Spinal cord (tissue), 10 donors: Measurements from ENCODE around the gene LCE1A. TPM values are rescaled to one million over a fixed set of nuclear protein-coding genes. Genes with fewer than 3 reads are reported as not detected.

Experiments
- DNase-seq, 6 donors: peaks; one replicate each; pipeline versions ENCODE4 v3.0.0 to v3.0.0-alpha.2; 2013 to 2015; ENCODE audit warnings: low spot score in 6 of 6, low read depth in 4 of 6
- H3K27ac ChIP-seq: one replicate; pipeline ENCODE4 v1.5.1; 2013; ENCODE audit warnings: low read depth, low read length, control low read depth
- H3K27me3 ChIP-seq: one replicate; pipeline ENCODE4 v1.6.1; 2013; ENCODE audit warnings: low read length; ENCODE audit not compliant: control insufficient read depth, insufficient read depth
- H3K36me3 ChIP-seq: one replicate; pipeline ENCODE4 v1.6.1; 2013; ENCODE audit warnings: low read length; ENCODE audit not compliant: control insufficient read depth, insufficient read depth
- H3K4me1 ChIP-seq: one replicate; pipeline ENCODE4 v1.6.1; 2013; ENCODE audit warnings: low read length; ENCODE audit not compliant: control insufficient read depth, insufficient read depth
- H3K4me3 ChIP-seq: one replicate; pipeline ENCODE4 v1.5.1; 2013; ENCODE audit warnings: low read depth, low read length, control low read depth
- H3K9me3 ChIP-seq: one replicate; pipeline ENCODE4 v1.6.1; 2013; ENCODE audit warnings: low read length; ENCODE audit not compliant: control insufficient read depth, insufficient read depth
- WGBS: methylation state at CpG from one replicate; pipeline ENCODE4 v1.1.5; 2013; ENCODE audit warnings: missing lambda C conversion rate; ENCODE audit not compliant: insufficient coverage; 5-methylcytosine and 5-hydroxymethylcytosine counted together
- long read RNA-seq, 4 donors: transcript quantifications; one replicate each; lab custom pipeline, GENCODE V29; 2026
- polyA plus RNA-seq, 2 donors: library from polyadenylated mRNA; unstranded; fragments of 120-200 nt; gene quantifications; one replicate each; pipeline ENCODE4 v1.2.1, GENCODE V29; 2013; ENCODE audit not compliant: insufficient read length in 2 of 2
- total RNA-seq, 2 donors: library from RNA; depleted of rRNA in 1 of 2; stranded (reverse); fragments of 120-200 nt in 1 of 2; fragments of >200 nt in 1 of 2; gene quantifications; one replicate each; pipeline versions ENCODE4 v1.2.3 to v1.2.4, GENCODE V29; 2013 to 2014
- donor health status: healthy.

LCE1A gene, protein sequence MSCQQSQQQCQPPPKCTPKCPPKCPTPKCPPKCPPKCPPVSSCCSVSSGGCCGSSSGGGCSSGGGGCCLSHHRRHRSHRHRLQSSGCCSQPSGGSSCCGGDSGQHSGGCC
- total RNA-seq (not detected), polyA plus RNA-seq (not detected)
- long read RNA-seq, donor 1, result 0 reads
- long read RNA-seq, donor 2, result 0 reads
- long read RNA-seq, donor 3, result 0 reads
- long read RNA-seq, donor 4, result 0 reads

DNA sequence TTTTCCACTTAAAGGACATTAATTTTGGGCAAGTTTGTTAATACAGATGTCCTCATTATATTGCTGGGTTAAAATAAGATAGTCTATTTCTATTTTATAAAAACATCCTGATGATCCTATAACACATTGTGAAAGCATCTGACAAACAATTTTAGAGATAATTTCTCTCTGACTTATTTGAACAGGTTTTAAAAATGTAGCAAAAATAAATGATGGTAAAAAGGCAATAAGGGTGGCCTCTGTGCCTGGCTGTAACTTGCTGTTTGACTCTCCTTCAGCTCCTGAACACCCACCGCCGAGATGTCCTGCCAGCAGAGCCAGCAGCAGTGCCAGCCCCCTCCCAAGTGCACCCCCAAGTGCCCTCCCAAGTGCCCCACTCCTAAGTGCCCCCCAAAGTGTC is at the start of gene LCE1A:
LCE1A (plus strand) TSS at position 301 of the 400 bp plus-strand sequence; CDS start at position 301, 0 bp downstream.
- H3K27ac ChIP-seq, result no peak within 1 kb of the TSS
- 82% methylated on average over 2 of the region's 2 CpGs for WGBS
- DNase-seq, result no peak
- no peaks in the 10 kb centered on the region for H3K9me3 ChIP-seq
- H3K36me3 ChIP-seq, result no peaks in the 10 kb centered on the region
- no peak within 1 kb of the TSS for H3K4me3 ChIP-seq
- no peaks in the 10 kb centered on the region for H3K4me1 ChIP-seq
- H3K27me3 ChIP-seq, result no peaks in the 10 kb centered on the region

DNA sequence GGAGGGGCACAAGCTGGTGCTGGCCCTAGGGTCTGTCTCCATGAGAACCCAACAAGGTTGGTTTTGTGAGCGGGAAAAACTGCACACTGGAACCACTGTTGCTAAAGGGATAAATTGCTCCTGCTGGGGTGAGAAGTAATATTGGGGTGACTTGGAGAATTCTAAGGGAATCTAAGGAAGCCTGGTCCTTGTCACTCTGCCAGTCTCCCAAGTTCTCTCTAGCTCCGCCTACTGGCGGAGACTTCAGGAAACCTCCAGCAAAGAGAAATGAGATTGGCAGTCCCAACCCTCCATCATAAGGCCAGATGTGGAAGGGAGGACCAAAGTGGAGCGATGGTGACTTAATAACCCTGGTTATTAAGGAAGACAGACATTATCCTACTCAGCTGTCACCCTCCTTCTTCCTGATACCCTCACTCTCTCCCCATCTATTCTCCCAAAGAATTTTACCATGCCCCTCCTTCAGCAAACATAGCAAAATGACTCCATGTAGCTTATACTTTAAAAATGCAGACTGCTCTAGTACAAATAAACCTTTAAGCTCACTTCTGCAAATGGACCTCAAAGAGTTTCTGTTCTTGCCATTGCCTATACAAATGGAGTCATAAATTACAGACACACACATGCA is 49.6 kb upstream of the LCE1A start:
- Histone ChIP-seq H3K4me3 (no peak overlapping the region), H3K27ac (no peak overlapping the region), H3K4me1 (no peaks in the 10 kb centered on the region), H3K9me3 (no peaks in the 10 kb centered on the region), H3K27me3 (no peaks in the 10 kb centered on the region), H3K36me3 (no peaks in the 10 kb centered on the region)
- no peak for DNase-seq
- 90% methylated on average over 1 of the region's 4 CpGs for WGBS

DNA sequence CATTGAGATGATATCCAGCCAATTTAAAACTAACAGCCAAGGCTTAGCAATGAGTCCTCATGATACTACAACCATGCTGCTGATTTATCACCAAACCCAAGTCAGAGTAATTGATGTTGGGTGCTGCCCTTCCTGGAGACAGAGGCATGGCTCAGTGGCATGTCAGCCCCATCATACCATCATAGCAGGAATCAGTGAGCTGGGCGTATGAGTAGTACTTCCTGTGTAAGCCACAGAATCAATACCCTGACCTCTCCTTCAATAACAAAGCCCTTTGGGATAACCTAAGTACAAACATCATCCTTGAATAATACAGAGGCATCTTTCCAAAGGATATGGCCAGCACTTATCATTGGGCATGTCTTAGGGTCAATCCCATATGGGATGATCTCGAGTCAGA is 44.2 kb upstream of the LCE1A start:
- no peak for DNase-seq
- WGBS, result 86% methylated on average over 1 of the region's 2 CpGs
- no peaks in the 10 kb centered on the region for H3K27me3 ChIP-seq

DNA sequence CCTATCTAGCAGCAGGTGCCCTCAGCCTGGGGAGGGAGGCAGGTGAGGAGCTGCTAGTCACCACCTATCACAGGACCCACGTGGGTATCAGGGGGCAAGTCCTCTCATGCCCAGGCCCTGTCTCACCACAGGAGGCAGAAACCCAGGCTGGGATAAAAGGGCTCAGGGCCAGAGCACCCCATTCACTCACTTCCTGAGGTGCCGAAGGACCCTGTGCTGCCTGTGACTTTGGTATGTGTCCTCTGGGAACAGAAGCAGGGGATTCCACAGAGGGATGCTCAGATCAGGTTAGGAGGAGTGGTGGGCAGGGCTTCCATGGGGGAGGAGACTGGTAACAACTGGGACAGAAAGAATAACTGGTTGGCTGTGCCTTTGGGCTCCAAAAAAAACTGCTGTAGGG is 41.2 kb upstream of the LCE1A start, which contains the start of gene LCE1E:
LCE1E (plus strand) TSS at position 181 of the 400 bp plus-strand sequence. CDS start 1,043 bp downstream, outside the sequence.
- H3K9me3 ChIP-seq, result no peaks in the 10 kb centered on the region
- H3K36me3 ChIP-seq, result no peaks in the 10 kb centered on the region
- H3K27me3 ChIP-seq, result no peaks in the 10 kb centered on the region
- H3K4me3 ChIP-seq, result no peak within 1 kb of the TSS
- no peak within 1 kb of the TSS for H3K27ac ChIP-seq
- H3K4me1 ChIP-seq, result peaks cover 4% of the 10 kb centered on the region
- DNase-seq, result no peak
- 32% methylated on average over 2 of the region's 2 CpGs for WGBS

More for the DNA sequence above, 44.2 kb upstream of the LCE1A start:
- H3K9me3 ChIP-seq, result no peaks in the 10 kb centered on the region
- no peak overlapping the region for H3K4me3 ChIP-seq
- no peak overlapping the region for H3K27ac ChIP-seq
- no peaks in the 10 kb centered on the region for H3K36me3 ChIP-seq
- peaks cover 4% of the 10 kb centered on the region for H3K4me1 ChIP-seq

DNA sequence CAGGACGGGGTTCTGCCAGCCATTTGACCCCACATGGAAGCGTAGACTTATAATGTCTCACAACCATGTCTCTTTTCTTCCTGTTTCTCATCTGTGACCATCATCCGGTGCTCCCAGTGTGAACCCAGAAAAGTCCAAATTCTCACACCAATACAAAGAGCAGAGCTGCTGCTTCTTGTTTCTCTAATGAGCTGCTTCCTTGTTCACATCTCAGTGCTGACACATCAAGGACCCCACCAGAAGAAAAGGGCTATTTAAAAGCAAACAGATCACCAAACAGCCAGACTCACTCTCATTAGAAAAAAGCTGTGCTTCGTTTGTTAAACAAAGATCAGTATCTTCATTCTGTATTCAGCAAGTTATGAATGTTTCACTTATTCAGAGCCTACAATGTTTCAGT is 31.6 kb upstream of the LCE1A start:
- Histone ChIP-seq H3K4me1 (peaks cover 10% of the 10 kb centered on the region), H3K27ac (no peak overlapping the region), H3K4me3 (no peak overlapping the region), H3K36me3 (no peaks in the 10 kb centered on the region), H3K9me3 (no peaks in the 10 kb centered on the region), H3K27me3 (no peaks in the 10 kb centered on the region)
- peak in 4 of 6 donors; percentile 7 to 80 (median 25) for DNase-seq
- 14% methylated on average over 4 of the region's 4 CpGs for WGBS

DNA sequence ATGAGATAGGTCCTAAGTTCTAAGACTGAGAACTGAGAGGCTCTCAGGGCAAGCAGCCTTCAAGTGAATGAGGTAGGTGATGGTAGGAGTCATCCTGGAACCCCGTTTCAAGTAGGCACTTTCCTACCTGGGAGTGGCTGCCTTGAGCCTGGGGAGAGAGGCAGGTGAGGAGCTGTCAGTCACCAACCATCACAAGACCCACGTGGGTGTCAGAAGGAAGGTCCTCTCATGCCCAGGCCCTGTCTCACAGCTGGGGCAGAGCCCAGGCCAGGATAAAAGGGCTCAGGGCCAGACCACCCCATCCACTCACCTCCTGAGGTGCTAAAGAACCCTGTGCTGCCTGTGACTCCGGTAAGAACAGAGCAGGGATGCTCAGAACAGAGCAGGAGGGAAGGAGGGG is 30.9 kb upstream of the LCE1A start, which contains the start of gene LCE1D:
LCE1D (plus strand) TSS at position 301 of the 400 bp plus-strand sequence. CDS start 1,074 bp downstream, outside the sequence.
- H3K27me3 ChIP-seq, result no peaks in the 10 kb centered on the region
- no peak for DNase-seq
- H3K27ac ChIP-seq, result no peak within 1 kb of the TSS
- H3K4me1 ChIP-seq, result peaks cover 10% of the 10 kb centered on the region
- no peaks in the 10 kb centered on the region for H3K36me3 ChIP-seq
- H3K9me3 ChIP-seq, result no peaks in the 10 kb centered on the region
- H3K4me3 ChIP-seq, result no peak within 1 kb of the TSS
- 60% methylated on average over 1 of the region's 3 CpGs for WGBS

DNA sequence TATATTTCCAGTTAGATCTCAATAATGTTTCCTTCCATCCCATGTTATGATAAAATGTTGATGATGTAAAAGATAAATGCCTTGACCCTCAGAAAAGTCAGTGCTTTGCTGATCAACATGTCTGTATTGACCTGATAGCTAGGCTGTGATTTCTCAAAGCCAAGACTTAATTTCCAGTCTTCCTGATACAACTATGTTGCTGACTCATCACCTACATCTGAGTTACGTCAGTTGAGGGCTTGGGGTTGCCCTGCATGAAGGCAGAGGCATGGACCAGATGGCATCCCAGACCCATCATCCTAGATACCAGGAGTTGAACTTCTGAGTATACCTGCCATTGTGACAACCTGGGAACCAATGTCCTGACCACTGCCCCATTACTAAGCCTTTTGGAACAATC is 25.9 kb upstream of the LCE1A start:
- Histone ChIP-seq H3K27me3 (no peaks in the 10 kb centered on the region), H3K4me3 (no peak overlapping the region), H3K27ac (no peak overlapping the region), H3K4me1 (peaks cover 9% of the 10 kb centered on the region), H3K9me3 (no peaks in the 10 kb centered on the region), H3K36me3 (no peaks in the 10 kb centered on the region)
- 100% methylated on average over 1 of the region's 1 CpG for WGBS
- no peak for DNase-seq

DNA sequence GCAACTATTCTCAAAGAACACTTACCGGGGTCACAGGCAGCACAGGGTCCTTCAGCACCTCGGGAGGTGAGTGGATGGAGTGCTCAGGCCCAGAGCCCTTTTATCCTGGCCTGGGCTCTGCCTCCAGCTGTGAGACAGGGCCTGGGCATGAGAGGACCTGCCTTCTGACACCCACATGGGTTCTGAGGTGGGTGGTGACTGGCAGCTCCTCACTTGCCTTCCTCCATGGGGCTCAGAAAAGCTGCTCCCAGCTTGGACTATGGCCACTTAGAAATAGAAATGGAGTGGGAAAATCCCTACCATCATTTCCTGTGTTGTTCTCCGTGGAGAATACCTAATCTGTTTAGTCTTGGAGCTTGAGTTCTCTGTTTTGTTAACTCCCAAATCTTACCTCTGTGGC is 20.7 kb upstream of the LCE1A start, which contains the start of gene LCE1C:
LCE1C (minus strand) TSS at position 76 of the 400 bp plus-strand sequence. CDS start 1,173 bp downstream, outside the sequence.
- no peak for DNase-seq
- Histone ChIP-seq H3K27me3 (no peaks in the 10 kb centered on the region), H3K4me1 (no peaks in the 10 kb centered on the region), H3K4me3 (no peak within 1 kb of the TSS), H3K36me3 (no peaks in the 10 kb centered on the region), H3K9me3 (no peaks in the 10 kb centered on the region), H3K27ac (no peak within 1 kb of the TSS)
- WGBS, result 90% methylated on average over 2 of the region's 3 CpGs

DNA sequence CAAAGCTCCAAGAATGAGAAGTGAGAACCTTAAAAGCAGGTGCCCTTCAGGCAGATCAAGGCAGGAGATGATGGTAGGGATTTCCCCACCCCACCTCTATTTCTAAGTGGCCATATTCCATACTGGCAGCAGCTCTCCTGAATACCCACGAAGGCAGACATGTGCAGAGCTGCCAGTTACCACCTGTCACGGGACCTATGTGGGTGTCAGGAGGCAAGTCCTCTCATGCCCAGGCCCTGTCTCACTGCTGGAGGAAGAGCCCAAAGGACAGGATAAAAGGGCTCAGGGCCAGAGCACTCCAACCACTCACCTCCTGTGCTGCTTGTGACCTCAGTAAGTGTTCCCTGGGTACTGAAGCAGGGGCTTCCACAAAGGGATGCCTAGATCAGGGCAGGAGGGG is 16.2 kb upstream of the LCE1A start:
- Histone ChIP-seq H3K27me3 (no peaks in the 10 kb centered on the region), H3K9me3 (no peaks in the 10 kb centered on the region)
- WGBS, result 73% methylated on average over 2 of the region's 2 CpGs

DNA sequence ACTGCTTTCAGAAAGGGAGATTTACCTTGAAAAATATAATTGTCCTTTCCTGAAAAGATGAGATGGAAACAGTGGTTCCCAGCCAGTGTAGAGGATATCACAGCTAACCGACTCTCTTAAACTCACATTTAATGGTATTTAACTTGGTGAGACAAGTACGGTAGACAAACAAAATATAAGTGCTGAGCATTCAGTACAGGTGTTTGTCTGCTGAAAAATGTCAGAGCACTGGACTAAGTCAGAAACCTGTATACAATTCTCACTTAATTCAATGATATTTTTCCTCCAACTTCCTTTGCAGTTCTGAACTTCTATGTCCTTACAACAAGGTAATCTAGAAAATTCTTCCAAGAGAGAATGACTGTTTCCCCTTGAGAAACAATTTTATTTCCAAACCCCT is 15.6 kb upstream of the LCE1A start, which contains the start of gene LCE1B:
LCE1B (plus strand) TSS at position 301 of the 400 bp plus-strand sequence. CDS start 476 bp downstream, outside the sequence.
- H3K27me3 ChIP-seq, result no peaks in the 10 kb centered on the region
- no peak within 1 kb of the TSS for H3K27ac ChIP-seq
- no peak for DNase-seq
- no CpG with 5 or more reads among the region's 2 CpGs for WGBS
- H3K4me1 ChIP-seq, result no peaks in the 10 kb centered on the region
- H3K4me3 ChIP-seq, result no peak within 1 kb of the TSS
- H3K36me3 ChIP-seq, result no peaks in the 10 kb centered on the region
- H3K9me3 ChIP-seq, result no peaks in the 10 kb centered on the region

More for the DNA sequence above, 16.2 kb upstream of the LCE1A start:
- Histone ChIP-seq H3K4me3 (no peak overlapping the region), H3K27ac (no peak overlapping the region), H3K4me1 (no peaks in the 10 kb centered on the region), H3K36me3 (no peaks in the 10 kb centered on the region)
- DNase-seq, result no peak
